HG02840 (cell line): ENCODE measurements around the gene GAL.

ENCODE experiments used
- ATAC-seq: cut with Tn5 transposase; IDR thresholded peaks from one replicate; pipeline ENCODE4 v1.9.1; 2021; ENCODE audit warnings: mild to moderate bottlenecking, moderate library complexity, moderate number of reproducible peaks; ENCODE audit not compliant: unreplicated experiment, low FRiP score

GAL gene

DNA sequence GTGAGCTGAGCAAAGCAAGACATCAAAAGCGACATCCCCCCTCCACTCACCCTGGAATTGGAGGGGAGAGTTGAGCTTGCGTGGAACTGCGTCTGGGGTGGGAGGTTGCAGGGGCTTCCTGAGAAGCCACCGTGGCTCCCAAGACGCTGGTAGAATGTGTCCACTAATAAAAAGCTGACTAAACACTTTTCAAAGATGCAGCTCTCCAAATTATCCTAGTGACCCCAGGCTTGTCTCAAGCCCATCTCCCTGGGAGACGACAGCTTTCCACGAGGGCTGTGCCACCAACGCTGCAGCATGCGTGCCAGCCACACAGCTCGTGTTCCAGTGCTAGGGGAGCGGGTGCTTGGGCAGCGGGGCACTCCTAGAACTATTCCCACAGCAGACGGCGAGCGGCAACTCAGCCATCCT is 6.3 kb upstream of the GAL start:
- no peak for ATAC-seq

DNA sequence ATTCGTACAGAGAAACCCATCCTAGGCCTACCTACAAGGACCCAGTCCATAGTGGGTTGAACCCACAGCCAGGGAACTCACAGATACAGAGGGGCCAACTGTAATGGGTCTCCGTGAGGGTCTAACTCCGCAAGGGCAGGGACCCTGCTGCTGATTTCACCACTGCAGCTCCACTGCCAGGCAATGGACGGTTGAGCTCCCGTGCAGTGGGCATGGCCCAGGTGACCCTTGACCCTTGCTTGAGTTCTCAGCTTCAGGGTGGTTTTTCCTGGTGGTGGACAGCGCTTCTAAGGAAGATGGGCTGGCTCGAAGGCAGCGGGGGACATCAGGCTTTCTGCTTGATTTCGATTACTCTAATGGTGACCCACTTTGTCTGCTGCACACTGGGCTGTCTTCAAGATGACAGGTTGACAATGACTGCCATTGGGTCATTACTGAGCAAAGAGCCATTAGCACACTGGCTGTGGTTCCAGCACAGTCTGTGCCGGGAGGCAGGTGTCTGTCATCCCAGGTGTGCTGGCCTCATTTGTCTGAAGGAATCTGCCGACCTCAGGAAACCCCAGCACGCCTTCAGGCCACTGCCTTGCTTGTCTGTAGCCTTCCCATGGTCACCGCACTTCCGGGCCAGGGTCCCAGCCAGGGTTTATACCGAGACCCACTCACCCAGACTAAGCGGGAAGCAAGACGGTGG is 3.7 kb upstream of the GAL start:
- ATAC-seq = no peak

DNA sequence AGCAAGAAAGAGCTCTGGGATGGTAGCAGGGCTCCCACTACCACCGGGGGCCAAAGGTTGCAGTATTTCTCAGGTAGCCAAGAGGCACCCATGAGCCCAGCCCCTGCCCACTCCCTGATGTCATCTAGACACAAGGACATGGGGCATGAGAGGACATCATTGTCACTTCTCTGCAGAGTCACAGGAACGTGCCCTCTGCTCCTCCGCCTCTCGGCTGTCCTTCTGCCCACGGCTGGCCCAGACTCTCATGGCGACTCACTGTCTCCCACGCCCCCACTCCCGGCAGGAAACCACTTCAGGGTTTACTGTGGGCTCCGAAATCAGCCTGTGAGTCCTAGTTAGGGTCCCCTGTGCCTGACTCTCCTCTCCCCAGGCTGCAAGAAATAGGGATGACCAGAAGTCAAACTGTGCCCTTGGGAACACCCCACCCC is 1.8 kb upstream of the GAL start:
- no peak for ATAC-seq

DNA sequence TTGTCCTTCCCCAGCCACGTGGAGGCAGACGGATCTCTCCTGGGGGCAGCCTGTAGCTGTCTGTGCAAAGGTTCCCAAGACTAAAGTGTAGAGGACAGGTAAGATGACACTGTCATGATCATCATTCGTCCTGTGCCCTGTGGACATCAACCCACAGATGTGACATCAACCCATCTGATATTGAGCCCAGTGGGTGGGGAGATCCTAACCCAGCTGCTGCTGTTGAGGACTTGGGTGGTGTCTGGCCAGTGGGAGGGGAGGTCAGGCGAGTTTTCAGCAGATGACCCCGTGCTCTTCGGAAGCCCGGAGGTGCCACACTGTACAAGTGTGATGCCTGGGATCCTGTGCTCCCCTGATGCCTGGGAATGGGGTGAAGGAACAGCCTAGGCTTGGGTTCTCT is 1.2 kb upstream of the GAL start:
- ATAC-seq = no peak

- ATAC-seq = no peak
Observed at GRCh38 chr11:68683536-68684384, 584 bp upstream of the GAL start.

DNA sequence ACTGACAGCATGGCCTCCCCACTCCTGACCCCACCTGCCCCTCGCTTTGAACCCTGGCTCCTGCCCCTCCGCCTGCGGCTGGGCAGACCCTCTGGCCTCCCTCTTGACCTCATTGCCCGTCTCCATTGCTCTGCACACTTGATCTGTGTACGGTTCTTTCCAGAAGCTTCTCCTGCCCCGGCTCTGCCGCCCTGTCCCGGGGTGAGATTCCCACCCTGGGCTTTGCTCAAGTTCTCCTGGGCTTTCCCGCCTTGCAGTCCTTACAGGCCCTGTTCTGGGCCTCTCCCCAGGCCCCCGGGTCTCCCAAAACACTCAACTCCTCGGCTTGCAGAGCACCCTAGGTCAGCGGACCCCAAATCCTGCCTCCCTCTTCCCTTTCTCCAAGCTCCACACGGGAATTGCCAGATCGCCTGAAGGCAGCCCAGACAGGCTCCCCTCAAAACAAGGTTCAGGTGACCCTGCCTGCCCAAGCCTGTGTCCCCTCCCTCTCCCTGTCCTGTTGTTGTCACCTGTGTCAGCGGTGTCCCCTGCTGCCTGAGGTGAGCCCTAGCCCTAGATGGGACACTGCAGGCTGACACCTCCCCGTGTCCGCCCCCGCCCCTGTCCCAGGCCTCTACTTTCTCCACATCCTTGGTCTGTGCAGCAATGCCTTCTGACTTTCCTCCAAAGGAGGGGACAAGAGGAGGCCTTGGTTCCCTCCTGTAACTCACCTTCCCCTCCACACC is 1.5 kb downstream of the GAL start:
- no peak for ATAC-seq

- no peak for ATAC-seq
Observed at GRCh38 chr11:68686486-68686885, 2.1 kb downstream of the GAL start.

GRCh38 chr11:68687311-68687710 is 3.0 kb downstream of the GAL start:
- no peak for ATAC-seq

- ATAC-seq = no peak
Observed at GRCh38 chr11:68687986-68688385, 3.6 kb downstream of the GAL start.

DNA sequence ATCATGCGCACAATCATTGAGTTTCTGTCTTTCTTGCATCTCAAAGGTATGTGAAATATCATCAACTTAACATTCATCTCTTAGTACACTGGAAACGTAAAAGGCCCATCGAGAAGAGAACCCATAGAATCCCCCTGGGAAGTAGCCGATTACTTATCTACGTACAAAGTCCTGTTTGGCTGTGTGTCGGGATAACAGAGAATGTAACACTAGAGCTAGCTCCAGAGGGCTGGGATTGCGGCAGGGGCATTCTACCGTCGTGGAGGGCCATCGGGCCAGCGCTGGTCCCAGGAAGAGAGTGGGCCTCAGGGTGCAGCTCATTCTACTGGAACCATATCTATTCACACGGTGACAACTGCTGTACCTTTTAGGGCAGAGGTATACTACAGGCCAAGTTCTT is 4.5 kb downstream of the GAL start:
- no peak for ATAC-seq

- ATAC-seq = no peak
Observed at GRCh38 chr11:68689737-68690625, 5.6 kb downstream of the GAL start.

GRCh38 chr11:68690671-68691401 is 6.5 kb downstream of the GAL start:
- ATAC-seq = no peak

GRCh38 chr11:68691402-68691784 is 7.0 kb downstream of the GAL start:
- ATAC-seq = no peak

GRCh38 chr11:68692115-68692514 is 7.8 kb downstream of the GAL start:
- ATAC-seq = no peak

GRCh38 chr11:68692871-68693483 is 8.6 kb downstream of the GAL start:
- no peak for ATAC-seq

DNA sequence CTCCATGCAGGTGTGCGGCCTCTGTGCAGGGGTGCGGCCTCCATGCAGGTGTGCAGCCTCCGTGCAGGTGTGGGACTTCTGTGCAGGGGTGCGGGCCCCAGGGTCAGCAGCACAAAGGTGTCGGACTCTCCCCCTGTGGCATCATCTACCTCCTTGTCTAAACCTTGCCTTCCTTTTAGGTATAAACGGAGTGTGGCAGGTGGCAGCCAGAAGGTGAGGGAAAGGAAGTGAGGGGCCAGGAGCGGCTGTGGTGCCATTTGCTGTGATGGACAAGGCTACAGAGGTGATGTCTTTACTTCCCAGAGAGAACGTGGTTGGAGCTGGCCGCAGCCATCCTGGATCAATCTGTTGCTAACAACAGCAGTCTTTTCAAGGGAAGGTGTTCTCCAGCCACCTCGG is 9.1 kb downstream of the GAL start:
- no peak for ATAC-seq

- ATAC-seq = no peak
Observed at GRCh38 chr11:68694431-68695297, 10.3 kb downstream of the GAL start.

DNA sequence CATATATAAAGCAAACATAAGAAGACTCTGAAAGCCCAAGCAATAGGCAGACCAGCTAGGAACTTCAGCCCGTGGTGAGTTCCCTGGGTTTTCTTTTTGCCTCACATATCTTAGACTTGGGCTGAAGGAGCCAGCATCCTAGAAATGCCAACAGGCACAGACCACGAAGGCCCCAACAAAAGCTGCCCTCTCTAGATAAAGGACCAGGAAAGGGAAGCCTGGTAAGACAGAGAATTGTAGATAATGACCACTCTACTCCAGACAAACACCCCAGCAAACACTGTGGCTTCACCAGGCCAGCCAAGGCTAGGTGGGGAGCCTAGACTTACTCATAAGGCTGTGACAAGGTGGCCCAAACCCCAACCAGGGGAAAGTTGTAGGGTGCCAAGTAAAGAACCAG is 11.2 kb downstream of the GAL start:
- no peak for ATAC-seq
